SH-SY5Y (cell line): ENCODE measurements around the gene PLCH1.

Source experiments
- GATA2 ChIP-seq: IDR thresholded peaks from 2 replicates; pipeline ENCODE4 v1.6.1; 2011; ENCODE audit warnings: mild to moderate bottlenecking, low read depth, low read length
- GATA3 ChIP-seq: IDR thresholded peaks from 2 replicates; pipeline ENCODE4 v1.6.1; 2011; ENCODE audit warnings: low read depth, mild to moderate bottlenecking, low read length, moderate library complexity

DNA sequence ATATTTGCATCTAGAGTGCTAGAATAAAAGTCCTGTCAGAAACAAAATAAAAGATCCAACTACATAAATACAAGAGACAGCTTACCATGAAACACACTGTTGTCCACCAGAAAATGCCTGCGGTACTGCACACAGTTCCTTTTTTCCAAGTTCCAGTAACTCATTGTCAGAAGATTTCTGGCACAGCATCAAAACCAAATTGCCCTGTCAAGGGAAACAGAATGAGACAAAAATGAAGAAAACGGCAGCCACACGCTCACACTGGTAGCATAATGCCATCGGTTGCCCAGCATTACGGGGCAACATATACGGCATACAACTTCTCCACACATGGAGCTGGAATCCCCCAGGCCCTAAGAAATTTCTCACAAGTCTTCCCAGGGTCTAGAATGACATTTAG lies 40.8 kb downstream of the PLCH1 start:
- no peak for TF ChIP-seq GATA3
- TF ChIP-seq GATA2, result no peak
